Skeletal muscle cell (primary cell): ENCODE results near the gene SOD3.

Source experiments
- DNase-seq: peaks from one replicate; pipeline ENCODE4 v3.0.0-alpha.2; 2010; ENCODE audit warnings: low read depth
- H3K4me3 ChIP-seq: 2 replicates; pipeline ENCODE4 v1.5.1; 2011; ENCODE audit warnings: low read depth, mild to moderate bottlenecking, control low read depth, low read length, moderate library complexity

Gene SOD3

GRCh38 chr4:24836661-24837242 is 41.4 kb downstream of the SOD3 start:
- DNase-seq, result no peak
- no peak overlapping the region for H3K4me3 ChIP-seq

GRCh38 chr4:24837336-24837735 is 42.0 kb downstream of the SOD3 start:
- DNase-seq, result no peak
- H3K4me3 ChIP-seq, result no peak overlapping the region

GRCh38 chr4:24837781-24838180 is 42.4 kb downstream of the SOD3 start:
- no peak for DNase-seq
- no peak overlapping the region for H3K4me3 ChIP-seq

- DNase-seq, result no peak
- H3K4me3 ChIP-seq, result no peak overlapping the region
These were observed 45.0 kb downstream of the SOD3 start for GRCh38 chr4:24840362-24840761.

- no peak for DNase-seq
- no peak overlapping the region for H3K4me3 ChIP-seq
These were observed 45.6 kb downstream of the SOD3 start for GRCh38 chr4:24840826-24841543.

- DNase-seq, result no peak
- H3K4me3 ChIP-seq, result no peak overlapping the region
These were observed 47.0 kb downstream of the SOD3 start for GRCh38 chr4:24842356-24842755.

- H3K4me3 ChIP-seq, result no peak overlapping the region
- no peak for DNase-seq
These were observed 47.7 kb downstream of the SOD3 start for GRCh38 chr4:24843096-24843495.

- no peak overlapping the region for H3K4me3 ChIP-seq
- DNase-seq, result no peak
These were observed 49.8 kb downstream of the SOD3 start for GRCh38 chr4:24845132-24845531.

GRCh38 chr4:24845902-24846301 is 50.5 kb downstream of the SOD3 start:
- no peak for DNase-seq
- H3K4me3 ChIP-seq, result no peak overlapping the region

- DNase-seq, result no peak
- no peak overlapping the region for H3K4me3 ChIP-seq
These were observed 51.3 kb downstream of the SOD3 start for GRCh38 chr4:24846716-24847115.

GRCh38 chr4:24849351-24849750 is 54.0 kb downstream of the SOD3 start:
- no peak for DNase-seq
- H3K4me3 ChIP-seq, result no peak overlapping the region

- H3K4me3 ChIP-seq, result no peak overlapping the region
- DNase-seq, result no peak
These were observed 54.4 kb downstream of the SOD3 start for GRCh38 chr4:24849756-24850155.
